ENCODE data around the gene CFHR1.

CFHR1 gene

GRCh38 chr1:196877964-196878363 is 58.4 kb downstream of the CFHR1 start:
- peak; percentile 23 for DNase-seq

All from right kidney (tissue), 1 donor.